GM21576 (cell line): ENCODE measurements around the gene GRID1.
"Not testable (repeated sequence)": the region's sequence is repeated elsewhere in the genome, so short reads cannot be mapped to it uniquely, and the experiment has no call there.

Experiments
- ATAC-seq: cut with Tn5 transposase; IDR thresholded peaks from one replicate; pipeline ENCODE4 v1.9.1; 2021; ENCODE audit warnings: mild to moderate bottlenecking, moderate library complexity; ENCODE audit not compliant: unreplicated experiment

The GRID1 gene

DNA sequence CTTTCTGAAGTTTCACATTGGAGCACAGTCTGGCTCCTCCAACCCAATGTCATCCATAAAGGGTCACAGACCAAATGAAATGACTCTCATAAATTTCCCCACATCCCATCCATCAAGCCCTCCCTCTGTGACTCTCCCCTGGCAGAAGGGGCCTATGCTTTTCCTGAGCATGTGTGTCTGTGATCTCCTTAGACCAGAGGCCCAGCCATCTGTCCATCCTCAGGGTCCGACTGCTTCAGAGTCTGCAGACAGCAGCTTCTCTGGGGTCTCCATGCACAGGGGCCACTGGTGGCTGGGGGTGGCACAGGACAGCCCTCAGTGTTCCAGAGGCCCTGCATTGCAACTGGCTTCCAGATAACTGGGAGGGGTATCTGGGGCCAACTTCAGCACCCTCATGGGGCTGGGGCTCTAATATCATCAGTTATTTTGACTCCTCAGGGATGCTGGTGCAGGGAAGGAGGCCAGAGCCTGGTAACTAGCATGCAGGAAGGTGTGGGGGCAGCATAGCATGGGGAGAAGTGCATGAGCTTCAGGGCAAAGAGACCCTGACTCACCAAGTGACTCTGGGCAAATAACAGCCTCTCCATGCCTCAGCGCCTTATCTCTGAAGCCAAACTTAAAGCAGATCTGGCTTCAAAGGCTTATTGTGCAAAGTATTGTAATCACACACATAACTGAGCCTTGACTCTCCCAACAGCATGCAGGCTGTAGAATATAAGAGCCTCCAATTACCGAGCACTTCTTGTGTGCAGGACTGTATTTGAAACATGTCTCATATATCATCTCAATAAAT, 266.9 kb downstream of the GRID1 start:
- ATAC-seq, result no peak

DNA sequence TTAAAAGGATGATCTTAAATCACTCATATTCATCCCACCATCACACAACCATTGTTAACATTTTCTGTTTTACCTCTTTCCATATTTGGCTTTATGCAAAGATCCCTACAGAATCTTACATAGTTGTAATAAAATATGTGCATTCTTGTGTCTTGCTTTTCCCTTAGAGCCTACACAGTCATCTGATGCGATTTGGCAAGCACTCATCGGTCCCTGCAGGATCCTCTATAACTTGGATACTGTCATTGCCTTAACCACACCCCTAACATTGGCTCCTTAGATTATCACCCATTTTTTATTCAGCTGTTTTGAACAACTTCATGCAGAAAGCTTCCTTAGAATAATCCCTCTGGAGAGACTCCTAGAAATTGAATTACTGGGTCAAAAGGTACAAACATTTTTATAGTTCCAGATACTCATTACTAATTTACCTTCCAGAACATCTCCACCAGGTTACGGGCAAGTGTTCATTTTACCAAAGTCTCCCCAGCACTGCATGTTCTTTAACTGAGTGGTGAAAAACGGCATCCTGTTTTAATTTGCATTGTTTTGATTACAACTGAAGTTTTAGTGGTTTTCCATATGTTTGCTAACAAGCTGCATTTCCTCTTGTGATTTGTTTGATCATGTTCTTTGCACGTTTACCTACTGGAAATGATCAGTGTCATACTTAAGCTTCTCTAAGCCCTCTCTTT, 268.3 kb downstream of the GRID1 start:
- no peak for ATAC-seq

DNA sequence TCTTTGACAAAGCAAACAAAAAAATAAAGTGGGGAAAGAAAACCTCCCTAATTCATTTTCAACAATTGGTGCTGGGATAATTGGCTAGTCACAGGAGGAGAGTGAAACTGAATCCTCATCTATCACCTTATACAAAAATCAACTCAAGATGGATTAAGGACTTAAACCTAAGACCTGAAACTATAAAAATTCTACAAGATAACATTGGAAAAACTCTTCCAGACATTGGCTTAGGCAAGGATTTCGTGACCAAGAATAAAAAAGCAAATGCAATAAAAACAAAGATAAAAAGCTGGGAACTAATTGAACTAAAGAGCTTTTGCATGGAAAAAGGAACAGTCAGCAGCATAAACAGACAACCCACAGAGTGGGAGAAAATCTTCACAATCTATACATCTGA, 271.5 kb downstream of the GRID1 start:
- ATAC-seq, result not testable (repeated sequence)

DNA sequence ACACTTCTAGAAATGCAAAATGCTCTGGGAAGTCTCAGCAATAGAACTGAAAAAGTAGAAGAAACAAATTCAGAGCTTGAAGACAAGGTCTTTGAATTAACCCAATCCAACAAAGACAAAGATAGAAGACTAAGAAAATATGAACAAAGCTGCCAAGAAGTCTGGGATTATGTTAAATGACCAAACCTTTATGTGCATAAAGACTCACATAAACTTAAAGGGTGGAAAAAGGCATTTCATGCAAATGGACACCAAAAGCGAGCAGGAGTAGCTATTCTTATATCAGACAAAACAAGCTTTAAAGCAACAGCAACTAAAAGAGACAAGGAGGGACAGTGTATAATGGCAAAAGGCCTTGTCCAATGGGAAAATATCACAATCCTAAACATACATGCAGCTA, 274.3 kb downstream of the GRID1 start:
- ATAC-seq, result not testable (repeated sequence)

DNA sequence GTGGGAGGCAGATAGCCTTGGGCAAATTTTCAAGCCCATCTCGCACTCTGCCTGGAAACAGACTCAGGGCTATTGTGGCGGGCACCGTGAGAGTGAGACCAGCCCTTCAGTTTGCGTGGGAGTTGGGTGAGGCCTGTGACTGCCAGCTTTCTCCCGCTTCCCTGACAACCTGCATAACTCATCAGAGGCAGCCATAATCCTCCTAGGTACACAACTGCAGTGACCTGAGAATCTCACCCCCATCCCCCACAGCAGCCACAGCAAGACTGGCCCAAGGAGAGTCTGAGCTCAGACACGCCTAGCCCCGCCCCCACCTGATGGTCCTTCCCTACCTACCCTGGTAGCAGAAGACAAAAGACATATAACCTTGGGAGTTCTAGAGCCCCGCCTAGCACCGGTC, 275.4 kb downstream of the GRID1 start:
- ATAC-seq, result no peak

DNA sequence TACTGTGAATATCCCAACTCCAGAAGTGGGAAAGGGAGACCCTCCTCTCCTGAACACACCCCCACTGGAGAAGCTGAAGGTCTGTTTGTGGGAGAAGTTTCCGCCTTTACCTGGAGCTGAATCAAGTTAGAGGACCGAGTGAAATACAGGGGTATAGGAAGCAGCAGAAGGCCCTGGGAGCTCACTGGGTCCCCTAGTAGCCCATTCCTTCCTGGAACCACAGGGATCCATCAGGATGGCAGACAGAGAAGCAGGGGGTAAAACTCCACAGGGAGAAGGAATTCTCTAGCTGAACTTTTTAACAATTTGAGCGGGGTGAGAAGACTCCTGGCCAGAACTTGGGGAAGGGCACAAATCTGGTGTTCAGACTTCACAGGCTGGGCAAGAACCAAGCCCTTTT, 275.8 kb downstream of the GRID1 start:
- no peak for ATAC-seq

DNA sequence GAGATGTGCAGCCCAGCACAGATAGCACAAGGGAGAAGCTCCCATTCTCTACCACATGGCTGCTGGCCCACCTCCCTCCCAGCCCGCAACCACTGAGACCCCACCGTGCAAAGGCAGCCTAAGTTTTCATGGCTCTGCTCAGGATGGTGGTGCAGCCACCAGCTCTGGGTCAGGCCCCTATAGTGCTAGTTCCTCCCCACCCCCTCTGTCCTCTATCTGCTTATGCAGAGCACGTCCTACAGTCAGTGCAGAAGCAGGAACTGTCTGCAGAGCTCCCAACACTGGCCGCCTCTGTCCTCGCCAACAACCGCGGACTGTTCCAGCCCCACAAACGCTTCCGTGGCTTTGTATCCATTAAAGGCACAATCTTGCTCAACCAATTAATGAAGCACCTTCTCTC, 278.9 kb downstream of the GRID1 start:
- ATAC-seq, result no peak

DNA sequence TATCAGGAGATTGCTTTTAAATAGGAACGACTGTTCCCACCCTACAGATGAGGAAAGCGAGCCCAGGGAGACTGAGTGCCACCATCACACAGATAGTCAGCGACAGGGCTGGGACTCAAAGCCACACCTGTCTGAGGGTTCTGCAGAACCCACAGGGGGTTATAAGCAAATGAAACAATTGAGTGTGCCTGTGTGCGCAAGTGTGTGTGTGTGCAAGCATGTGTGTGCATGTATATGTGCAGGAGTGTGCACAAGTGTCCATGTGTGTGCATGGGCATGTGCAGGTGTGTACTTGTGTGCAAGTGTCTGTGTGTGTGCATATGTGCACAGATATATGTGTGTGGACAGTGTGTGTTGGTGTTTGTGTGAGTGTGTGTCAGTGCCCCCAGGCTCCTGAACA, 280.2 kb downstream of the GRID1 start:
- no peak for ATAC-seq

DNA sequence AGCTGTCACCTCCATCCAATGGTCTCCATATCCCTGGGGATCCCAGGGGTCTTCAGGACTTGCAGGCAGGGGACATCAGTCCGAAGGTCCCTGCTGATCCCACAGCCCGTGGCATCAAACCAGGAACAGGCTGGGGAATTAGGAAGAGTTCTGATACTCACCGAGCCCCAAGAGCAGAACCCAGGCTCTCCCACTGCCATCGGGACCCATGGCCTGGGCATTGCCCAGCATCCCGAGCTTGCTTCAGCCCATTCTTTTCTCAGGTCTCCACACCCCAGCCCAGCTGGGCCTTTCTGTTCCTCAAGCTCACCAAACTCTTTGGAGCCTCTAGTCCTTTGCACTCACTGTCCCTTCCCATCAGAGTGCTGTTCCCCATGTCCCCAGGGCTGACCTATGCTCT, 280.9 kb downstream of the GRID1 start:
- no peak for ATAC-seq

DNA sequence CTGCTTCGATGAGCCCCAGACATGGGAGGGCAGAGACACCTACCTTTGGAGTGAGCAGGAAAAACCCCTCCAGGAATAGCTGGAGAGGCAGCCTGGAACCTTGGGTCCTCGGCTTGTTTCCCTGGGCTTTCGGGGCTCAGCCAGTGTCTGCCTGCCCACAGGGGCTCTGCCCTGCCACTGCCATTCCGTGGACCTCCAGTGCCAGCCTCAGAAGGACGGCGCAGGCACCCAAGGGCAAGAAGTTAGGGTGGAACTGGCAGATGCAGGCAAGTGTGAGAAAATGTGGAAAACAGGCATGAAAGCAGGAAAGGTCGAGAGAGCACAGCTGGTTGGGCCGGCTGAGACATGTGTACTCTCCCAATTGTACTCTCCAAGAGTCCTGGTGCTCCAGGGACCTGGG, 281.5 kb downstream of the GRID1 start:
- no peak for ATAC-seq

DNA sequence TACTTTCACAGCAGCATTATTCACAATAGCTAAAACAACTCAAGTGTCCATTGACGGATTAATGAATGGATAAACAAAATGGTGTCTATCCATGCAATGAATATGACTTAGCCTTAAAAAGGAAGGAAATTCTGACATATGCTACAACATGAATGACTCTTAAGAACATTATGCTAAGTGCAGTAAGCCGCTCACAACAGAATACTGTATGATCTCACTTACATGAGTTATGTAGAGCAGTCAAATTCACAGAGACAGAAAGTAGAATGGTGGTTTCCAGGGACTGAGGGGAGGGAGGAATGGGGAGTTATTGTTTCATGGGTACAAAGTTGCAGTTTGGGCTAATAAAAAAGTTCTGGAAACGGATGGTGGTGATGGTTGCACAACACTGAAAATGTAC, 282.0 kb downstream of the GRID1 start:
- ATAC-seq, result no peak

DNA sequence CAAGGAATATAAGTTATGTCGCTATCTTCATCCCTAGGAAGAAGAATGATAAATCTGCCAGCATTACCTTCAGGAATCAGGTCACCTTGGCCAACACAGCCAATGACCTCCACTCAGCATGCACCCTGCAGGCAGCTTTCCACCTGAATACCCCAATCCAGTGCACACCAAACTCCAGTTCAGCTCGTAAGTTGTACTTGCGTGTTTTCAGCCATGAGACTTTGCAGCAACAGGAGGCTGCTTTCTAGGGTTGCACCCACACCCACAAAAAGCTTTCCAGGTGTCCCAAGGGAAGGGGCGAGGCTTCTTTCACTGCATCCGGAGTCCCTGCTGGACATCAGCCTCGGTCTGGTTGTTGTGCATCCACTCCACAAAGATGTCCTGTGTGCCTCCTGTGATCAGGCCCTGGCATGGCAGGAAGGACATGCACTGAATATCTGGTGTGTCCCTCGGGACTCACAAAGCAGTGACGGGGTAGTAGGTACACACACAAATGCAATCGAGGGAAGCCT, 282.9 kb downstream of the GRID1 start:
- no peak for ATAC-seq

DNA sequence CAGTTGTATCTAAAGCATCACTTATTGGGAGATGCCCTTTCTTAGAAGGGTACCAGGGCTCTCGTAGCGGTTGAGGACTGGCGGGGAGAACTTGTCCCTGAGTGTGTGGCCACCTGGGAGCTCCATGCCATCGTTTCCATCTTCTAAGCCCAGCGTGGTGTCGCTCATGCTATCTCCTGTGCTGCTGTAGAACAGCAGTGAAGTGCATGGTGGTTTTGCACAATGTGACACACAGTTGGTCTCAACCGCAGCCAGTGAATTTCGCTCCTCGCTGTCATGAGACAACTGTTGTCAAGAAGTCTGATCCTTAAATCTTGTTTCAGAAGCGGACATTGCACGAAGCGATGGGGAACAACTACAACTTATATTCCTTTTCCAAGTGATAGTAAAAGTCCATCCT, 283.4 kb downstream of the GRID1 start:
- ATAC-seq, result no peak

DNA sequence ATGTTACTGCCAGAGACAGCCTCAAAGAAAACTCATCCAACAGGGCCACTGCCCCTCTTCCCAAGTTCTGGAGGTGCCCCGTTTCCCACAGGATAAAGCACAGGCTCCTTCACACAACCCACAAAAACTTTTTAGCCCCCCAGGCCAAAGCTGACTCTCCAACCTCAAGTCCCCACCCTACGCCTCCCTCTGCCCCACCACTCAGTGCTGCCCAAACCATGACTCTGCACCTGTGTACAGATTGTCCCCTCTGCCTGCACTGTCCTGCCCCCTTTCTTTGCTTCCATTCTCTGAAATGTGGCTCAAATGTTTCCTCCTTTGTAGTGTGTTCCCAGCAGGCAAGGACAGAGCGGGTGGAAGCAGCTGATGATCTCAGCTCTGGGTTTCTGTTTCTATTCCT, 284.0 kb downstream of the GRID1 start:
- no peak for ATAC-seq

DNA sequence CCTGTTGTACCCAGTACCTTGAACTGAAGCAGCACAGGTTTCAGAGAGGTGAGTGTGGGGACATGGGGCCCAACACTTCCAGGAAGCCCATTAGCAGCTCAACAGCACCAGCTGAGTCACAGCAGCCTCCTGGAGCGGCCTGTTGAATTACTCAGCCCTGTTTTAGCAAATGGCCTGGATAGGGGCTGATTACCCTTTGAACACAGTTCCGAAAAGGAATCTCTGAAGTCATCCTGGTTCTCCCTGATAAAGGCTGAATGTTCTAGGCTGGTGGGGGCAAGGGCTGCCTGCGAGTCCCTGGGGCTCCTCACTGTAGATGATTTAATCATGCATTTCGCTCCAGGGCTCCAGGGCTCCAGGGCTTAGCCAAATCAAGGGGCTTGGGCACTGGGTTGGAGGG, 287.5 kb downstream of the GRID1 start:
- ATAC-seq, result no peak

DNA sequence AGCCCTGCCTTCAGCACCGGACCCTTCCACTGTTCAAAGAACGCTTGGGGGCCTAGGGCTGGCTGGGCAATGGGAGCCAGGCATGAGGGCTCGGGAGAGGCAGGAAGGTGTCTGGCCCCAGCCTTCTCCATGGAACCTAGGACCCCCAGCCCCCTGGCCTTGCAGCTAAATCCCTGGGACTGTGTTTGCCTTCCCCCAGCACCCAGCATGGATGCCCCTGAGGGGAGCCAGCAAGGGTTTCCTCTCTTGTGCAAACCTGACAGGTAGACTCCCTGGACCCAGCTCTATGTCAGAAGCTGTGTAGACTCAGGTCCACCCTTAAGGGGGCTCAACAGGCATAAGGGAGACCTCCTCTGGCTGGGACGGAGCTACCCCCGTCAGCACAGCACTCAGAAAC, 288.0 kb downstream of the GRID1 start:
- ATAC-seq, result no peak

DNA sequence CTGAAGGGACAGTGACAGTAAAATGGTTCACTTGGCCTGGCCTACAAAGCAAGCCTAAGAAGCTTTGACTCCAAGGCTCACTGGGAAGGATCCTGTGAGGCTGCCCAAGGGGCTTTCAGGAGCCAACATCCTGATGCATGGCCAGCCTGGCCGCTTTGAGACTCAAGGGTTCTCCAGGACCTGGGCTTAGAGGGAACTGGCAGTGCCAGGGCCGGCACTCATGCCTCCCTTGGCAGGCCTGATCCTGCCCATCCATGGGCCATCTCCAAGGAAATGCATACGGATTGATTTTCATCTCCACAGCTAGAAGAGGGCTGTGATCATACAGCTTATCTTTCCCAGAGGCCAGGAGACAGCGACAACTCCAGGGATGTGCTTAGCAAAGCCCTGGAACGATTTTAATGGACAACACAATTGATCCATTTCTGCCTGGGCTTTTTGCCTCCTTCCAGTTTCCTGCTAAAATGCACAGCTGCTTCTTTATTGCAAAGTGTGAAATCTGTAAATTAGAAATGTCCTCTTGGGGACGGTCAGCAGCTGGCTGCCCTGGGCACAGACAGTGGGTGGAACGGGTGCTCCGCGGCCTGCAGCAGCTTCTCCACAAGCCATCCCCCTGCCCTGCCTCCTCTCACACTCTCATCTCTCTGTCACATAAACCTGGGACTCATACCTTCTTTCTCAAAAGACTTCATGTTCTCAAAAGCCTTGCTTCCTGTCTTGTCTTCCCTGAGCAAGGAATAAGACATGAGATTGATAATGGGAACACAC, 288.5 kb downstream of the GRID1 start:
- ATAC-seq, result no peak

DNA sequence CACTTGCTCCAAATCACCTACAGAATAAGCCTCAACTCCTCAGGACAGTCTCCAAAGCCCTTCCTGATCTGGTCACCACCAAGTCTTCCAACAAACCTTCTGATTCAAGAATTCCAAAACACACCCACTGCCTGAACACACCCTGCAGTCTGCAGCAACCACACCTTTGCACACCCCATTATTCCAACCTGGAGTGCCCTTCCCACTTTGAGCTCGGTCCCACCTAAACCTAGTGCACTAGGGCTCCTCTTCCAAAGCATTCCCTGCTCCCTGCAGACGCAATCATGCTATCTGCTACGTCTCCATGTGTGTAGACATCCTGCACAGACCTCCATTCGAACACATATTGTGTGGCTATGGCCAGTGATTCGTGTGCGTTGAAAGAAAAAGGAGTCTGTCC, 289.3 kb downstream of the GRID1 start:
- no peak for ATAC-seq

DNA sequence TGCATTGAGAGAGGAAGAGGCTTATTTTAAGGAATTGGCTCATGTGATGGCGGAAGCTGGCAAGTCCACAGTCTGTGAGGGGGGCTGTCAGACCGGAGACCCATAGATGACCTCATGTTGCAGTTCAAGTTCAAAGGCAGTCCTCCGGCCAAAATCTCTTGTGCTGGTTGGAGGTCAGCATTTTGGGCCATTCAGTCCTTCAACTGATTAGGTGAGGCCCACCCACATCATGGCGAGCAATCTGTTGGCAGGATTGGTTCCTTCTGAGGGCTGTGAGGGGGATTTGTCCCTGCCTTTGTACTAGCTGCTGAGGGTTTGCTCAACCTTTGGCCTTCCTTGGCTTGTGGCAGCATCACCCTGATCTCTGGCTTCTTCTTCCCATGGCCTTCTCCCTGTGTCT, 290.1 kb downstream of the GRID1 start:
- ATAC-seq, result not testable (repeated sequence)

DNA sequence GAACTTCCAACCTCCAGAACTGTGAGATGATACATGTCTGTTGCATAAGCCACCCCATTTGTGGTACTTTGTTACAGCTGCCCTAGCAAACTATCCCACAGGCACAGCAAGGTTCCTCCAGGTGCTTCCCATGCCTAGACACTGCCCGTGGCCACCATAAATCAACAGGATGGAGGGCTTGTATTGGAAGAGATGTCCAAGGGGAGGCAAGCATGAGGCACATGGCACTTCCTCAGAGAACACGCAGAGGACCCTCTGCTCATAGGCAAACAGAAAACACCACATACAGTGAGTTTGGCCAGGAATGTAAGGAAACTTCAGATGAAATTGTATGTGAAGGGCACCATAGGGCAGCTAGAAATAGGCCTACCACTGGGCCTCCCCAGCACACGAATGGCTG, 291.1 kb downstream of the GRID1 start:
- ATAC-seq, result no peak

DNA sequence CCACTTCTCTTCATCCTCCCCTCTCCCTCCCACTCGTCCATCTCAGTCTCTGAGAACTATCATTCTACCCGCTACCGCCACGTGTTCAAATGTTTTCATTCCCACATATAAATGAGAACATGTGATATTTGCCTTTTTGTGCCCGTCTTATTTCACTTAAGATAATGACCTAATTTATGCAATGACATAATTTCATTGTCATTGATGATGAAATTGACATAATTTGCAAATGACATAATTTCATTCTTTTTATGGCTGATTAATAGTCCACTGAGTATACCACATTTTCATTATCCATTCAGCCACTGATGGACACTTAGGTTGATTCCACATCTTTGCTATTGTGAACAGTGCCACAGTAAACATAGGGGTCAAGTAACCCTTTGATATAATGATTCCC, 292.3 kb downstream of the GRID1 start:
- no peak for ATAC-seq
